Measurements from ENCODE around the gene CCNF. TPM values are rescaled to one million over a fixed set of nuclear protein-coding genes. Genes with fewer than 3 reads are reported as not detected.

CCNF gene
- total and polyA plus RNA-seq, 9 of the 15 experiments (the other 6 are each of a cell fraction or from before 2014, with no cell fraction given) = 4.1 to 70.1 (median 29.5) TPM

GRCh38 chr16:2432801-2433505, 3.7 kb downstream of the CCNF start:
- ChIA-PET POLR2A (interaction anchor here (0.5 kb wide), 1 partner anchor 164 kb away, joined by 3 read pairs; no protein-coding TSS in a partner anchor), CTCF (ENCODE audit: low intra/inter-chr PET ratio) (no interaction called here)
- intact Hi-C loops (cut with micrococcal nuclease) (no loop called here), in situ Hi-C loops (cut with MboI) (no loop called here)
- 97% methylated on average over 13 of the region's 15 CpGs for WGBS (ENCODE audit: insufficient coverage, low coverage, missing lambda C conversion rate)
- no peak overlapping the region for H3K27ac ChIP-seq (ENCODE audit: extremely low read depth, low read depth, low read length)
- H3K36me3 ChIP-seq (ENCODE audit: control insufficient read depth, insufficient read depth, low read length) = peaks cover 70% of the 10 kb centered on the region
- H3K9me1 ChIP-seq (ENCODE audit: control insufficient read depth, insufficient read depth, low read length) = no peaks in the 10 kb centered on the region
- H3K9me3 ChIP-seq (replicated peaks; ENCODE audit: control insufficient read depth, insufficient read depth, low read depth, low read length) = no peaks in the 10 kb centered on the region
- FAIRE-seq (no peak), ATAC-seq (no peak), DNase-seq (ENCODE audit: extremely low read depth in 1 of 4, low spot score in 3 of 4) (no peak)
- BruUV-seq (replicated peaks) = no TSS peak
- H3K27me3 ChIP-seq (ENCODE audit: control insufficient read depth in 2 of 2, insufficient read depth in 2 of 2, low read length in 2 of 2) = no peaks in the 10 kb centered on the region
- H3K4me1 ChIP-seq (replicated peaks in 1 of 2; ENCODE audit: control insufficient read depth in 2 of 2, insufficient read depth in 2 of 2, low read length in 2 of 2) = peaks cover 17 to 27% of the 10 kb centered on the region in 2 experiments; a peak in 4 of 5 replicates
- no peak overlapping the region for H3K4me2 ChIP-seq (ENCODE audit: insufficient read depth, low read length)
- H3K79me2 ChIP-seq (ENCODE audit: control insufficient read depth, insufficient read depth, low read length) = peaks cover 42% of the 10 kb centered on the region
- no peaks in the 10 kb centered on the region; the same call in none of the 2 replicates for H4K20me1 ChIP-seq (replicated peaks; ENCODE audit: control insufficient read depth, insufficient read depth, low read length)
- H3K4me3 ChIP-seq = no peak overlapping the region
- no peak overlapping the region for H2AFZ ChIP-seq (ENCODE audit: low read depth, low read length)
- no peak overlapping the region for H3K9ac ChIP-seq (ENCODE audit: insufficient read depth in 1 of 2, low read depth in 2 of 2, low read length in 2 of 2)
- TF ChIP-seq RBFOX2 (IDR thresholded peaks at IDR 0.05; ENCODE audit: low read depth, low read length) (no peak; the same call in 1 of the 2 replicates), CEBPZ (IDR thresholded peaks at IDR 0.05; ENCODE audit: borderline replicate concordance, low read depth, low read length) (no peak), NR2C2 (CRISPR knock-in tag; IDR thresholded peaks at IDR 0.05) (no peak), NR2C2 (tag; IDR thresholded peaks at IDR 0.05) (no peak), ARID2 (IDR thresholded peaks at IDR 0.05) (no peak), SAFB2 (IDR thresholded peaks at IDR 0.05; ENCODE audit: borderline replicate concordance, low read depth, low read length, severe bottlenecking) (no peak), CEBPB (tag; IDR thresholded peaks at IDR 0.05) (no peak), NKRF (IDR thresholded peaks at IDR 0.05; ENCODE audit: borderline replicate concordance) (no peak), FOS (IDR thresholded peaks at IDR 0.05; ENCODE audit: extremely low read depth, insufficient read length) (no peak), ZNF511 (CRISPR knock-in tag; IDR thresholded peaks at IDR 0.05) (no peak), HMBOX1 (IDR thresholded peaks at IDR 0.05) (no peak), ZNF695 (CRISPR knock-in tag; IDR thresholded peaks at IDR 0.05) (no peak), NONO (IDR thresholded peaks at IDR 0.05; ENCODE audit: low read depth in 2 of 2, low read length in 1 of 2) (no peak), DACH1 (IDR thresholded peaks at IDR 0.05; ENCODE audit: partially characterized antibody) (no peak), ZNF717 (CRISPR knock-in tag; IDR thresholded peaks at IDR 0.05) (no peak), CREBBP (IDR thresholded peaks at IDR 0.05; ENCODE audit: low read depth, low read length) (no peak)

Data from K562 (cell line).